ENCODE results near the gene IL22RA2.

Gene IL22RA2

GRCh38 chr6:137094411-137095008 lies 78.9 kb downstream of the IL22RA2 start:
- peak; percentile 71 for DNase-seq
